Measurements from ENCODE around the gene IGFBP2.

IGFBP2 gene

GRCh38 chr2:216689397-216689796 is 56.2 kb downstream of the IGFBP2 start:
- no peak for DNase-seq

- no peak for DNase-seq
These were observed 57.2 kb downstream of the IGFBP2 start for GRCh38 chr2:216690456-216690852.

- peak; percentile 85 for DNase-seq
These were observed 57.9 kb downstream of the IGFBP2 start for GRCh38 chr2:216690853-216691741.

- DNase-seq, result peak; percentile 73
These were observed 59.6 kb downstream of the IGFBP2 start for GRCh38 chr2:216692636-216693413.

GRCh38 chr2:216693414-216694080 is 60.3 kb downstream of the IGFBP2 start:
- no peak for DNase-seq

GRCh38 chr2:216694082-216694825 is 61.0 kb downstream of the IGFBP2 start:
- peak; percentile 42 for DNase-seq

GRCh38 chr2:216694826-216695217 is 61.6 kb downstream of the IGFBP2 start:
- no peak for DNase-seq

GRCh38 chr2:216695401-216695821 is 62.2 kb downstream of the IGFBP2 start, which contains the start of gene IGFBP5:
IGFBP5 (minus strand) TSS chr2:216695549; CDS start chr2:216694775, 774 bp downstream.
- DNase-seq, result peak; percentile 94

- DNase-seq, result no peak
These were observed 63.1 kb downstream of the IGFBP2 start for GRCh38 chr2:216696321-216696720.

- peak; percentile 58 for DNase-seq
These were observed 63.7 kb downstream of the IGFBP2 start for GRCh38 chr2:216696751-216697560.

GRCh38 chr2:216698293-216698692 is 65.1 kb downstream of the IGFBP2 start:
- DNase-seq, result no peak

- peak; percentile 77 for DNase-seq
These were observed 65.7 kb downstream of the IGFBP2 start for GRCh38 chr2:216698895-216699294.

GRCh38 chr2:216700088-216700567 is 66.9 kb downstream of the IGFBP2 start:
- no peak for DNase-seq

- DNase-seq, result no peak
These were observed 67.6 kb downstream of the IGFBP2 start for GRCh38 chr2:216700781-216701180.

- DNase-seq, result no peak
These were observed 68.3 kb downstream of the IGFBP2 start for GRCh38 chr2:216701544-216701943.

GRCh38 chr2:216702756-216703155 is 69.5 kb downstream of the IGFBP2 start:
- DNase-seq, result no peak

GRCh38 chr2:216710551-216711301 is 77.5 kb downstream of the IGFBP2 start:
- peak; percentile 66 for DNase-seq

- no peak for DNase-seq
These were observed 78.1 kb downstream of the IGFBP2 start for GRCh38 chr2:216711348-216711747.

GRCh38 chr2:216713691-216714336 is 80.6 kb downstream of the IGFBP2 start:
- peak; percentile 98 for DNase-seq

Measured in fibroblast of upper back skin (primary cell).